WERI-Rb-1 (cell line): ENCODE data around the gene CCDC47.

ENCODE experiments used
- DNase-seq: peaks from one replicate; pipeline ENCODE4 v3.0.0-alpha.2; 2020
- H3K27ac ChIP-seq: fragments of 250-450 bp; sonication (Bioruptor Pico); 2 replicates; pipeline ENCODE4 v1.5.1; 2020; ENCODE audit warnings: mild to moderate bottlenecking, moderate library complexity
- H3K27me3 ChIP-seq: fragments of 250-450 bp; sonication (Bioruptor Pico); 2 replicates; pipeline ENCODE4 v1.5.1; 2021; ENCODE audit warnings: mild to moderate bottlenecking, low read depth, moderate library complexity; ENCODE audit not compliant: insufficient read depth, severe bottlenecking
- H3K36me3 ChIP-seq: fragments of 250-450 bp; sonication (Bioruptor Pico); 2 replicates; pipeline ENCODE4 v1.5.1; 2020; ENCODE audit warnings: mild to moderate bottlenecking, moderate library complexity
- H3K4me3 ChIP-seq: 2 replicates; pipeline ENCODE4 v1.5.1; 2011; ENCODE audit warnings: low read depth, mild to moderate bottlenecking, control low read depth, low read length
- H3K9me3 ChIP-seq: fragments of 250-450 bp; sonication (Bioruptor Pico); 2 replicates; pipeline ENCODE4 v1.5.1; 2021; ENCODE audit warnings: mild to moderate bottlenecking, moderate library complexity; ENCODE audit not compliant: severe bottlenecking
- TF ChIP-seq, protein P1 (sequence below): IDR thresholded peaks from 2 replicates; pipeline ENCODE4 v1.5.1; 2011; ENCODE audit warnings: low read depth, mild to moderate bottlenecking, control low read depth, inconsistent platforms, low read length

Gene CCDC47

DNA sequence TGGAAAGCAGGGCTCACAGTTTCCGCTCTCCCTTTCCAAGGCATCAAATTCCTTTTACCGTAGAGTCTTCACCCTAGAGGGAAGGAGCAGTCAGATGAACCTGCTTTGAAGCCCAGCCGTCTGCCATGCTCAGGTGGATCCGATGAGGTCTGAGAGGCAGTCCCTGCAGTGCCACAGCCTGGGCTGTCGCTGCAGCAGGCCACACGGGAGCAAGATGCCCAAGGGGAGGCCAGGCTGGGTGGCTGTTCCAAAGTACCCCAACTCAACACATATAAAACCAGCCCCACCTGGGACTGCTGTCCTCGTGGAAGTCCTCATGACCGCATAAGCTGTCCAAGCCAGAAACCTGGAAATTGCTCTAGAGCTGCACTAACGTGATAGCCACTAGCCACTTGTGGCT is 68.6 kb downstream of the CCDC47 start:
- TF ChIP-seq, protein P1, sequence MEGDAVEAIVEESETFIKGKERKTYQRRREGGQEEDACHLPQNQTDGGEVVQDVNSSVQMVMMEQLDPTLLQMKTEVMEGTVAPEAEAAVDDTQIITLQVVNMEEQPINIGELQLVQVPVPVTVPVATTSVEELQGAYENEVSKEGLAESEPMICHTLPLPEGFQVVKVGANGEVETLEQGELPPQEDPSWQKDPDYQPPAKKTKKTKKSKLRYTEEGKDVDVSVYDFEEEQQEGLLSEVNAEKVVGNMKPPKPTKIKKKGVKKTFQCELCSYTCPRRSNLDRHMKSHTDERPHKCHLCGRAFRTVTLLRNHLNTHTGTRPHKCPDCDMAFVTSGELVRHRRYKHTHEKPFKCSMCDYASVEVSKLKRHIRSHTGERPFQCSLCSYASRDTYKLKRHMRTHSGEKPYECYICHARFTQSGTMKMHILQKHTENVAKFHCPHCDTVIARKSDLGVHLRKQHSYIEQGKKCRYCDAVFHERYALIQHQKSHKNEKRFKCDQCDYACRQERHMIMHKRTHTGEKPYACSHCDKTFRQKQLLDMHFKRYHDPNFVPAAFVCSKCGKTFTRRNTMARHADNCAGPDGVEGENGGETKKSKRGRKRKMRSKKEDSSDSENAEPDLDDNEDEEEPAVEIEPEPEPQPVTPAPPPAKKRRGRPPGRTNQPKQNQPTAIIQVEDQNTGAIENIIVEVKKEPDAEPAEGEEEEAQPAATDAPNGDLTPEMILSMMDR = no peak
- no peaks in the 10 kb centered on the region for H3K9me3 ChIP-seq
- H3K4me3 ChIP-seq = no peak overlapping the region
- DNase-seq = no peak
- no peak overlapping the region for H3K27ac ChIP-seq
- peaks cover 39% of the 10 kb centered on the region for H3K36me3 ChIP-seq
- no peaks in the 10 kb centered on the region for H3K27me3 ChIP-seq

- Histone ChIP-seq H3K9me3 (no peaks in the 10 kb centered on the region), H3K36me3 (peaks cover 33% of the 10 kb centered on the region), H3K27me3 (no peaks in the 10 kb centered on the region), H3K27ac (no peak overlapping the region), H3K4me3 (no peak overlapping the region)
- no peak for DNase-seq
- TF ChIP-seq, protein P1 = no peak
Observed at GRCh38 chr17:63704259-63704576, 69.2 kb downstream of the CCDC47 start.

GRCh38 chr17:63703556-63704258 is 69.7 kb downstream of the CCDC47 start:
- TF ChIP-seq, protein P1 = no peak
- Histone ChIP-seq H3K27me3 (no peaks in the 10 kb centered on the region), H3K27ac (no peak overlapping the region), H3K9me3 (no peaks in the 10 kb centered on the region), H3K4me3 (no peak overlapping the region), H3K36me3 (peaks cover 28% of the 10 kb centered on the region)
- no peak for DNase-seq

DNA sequence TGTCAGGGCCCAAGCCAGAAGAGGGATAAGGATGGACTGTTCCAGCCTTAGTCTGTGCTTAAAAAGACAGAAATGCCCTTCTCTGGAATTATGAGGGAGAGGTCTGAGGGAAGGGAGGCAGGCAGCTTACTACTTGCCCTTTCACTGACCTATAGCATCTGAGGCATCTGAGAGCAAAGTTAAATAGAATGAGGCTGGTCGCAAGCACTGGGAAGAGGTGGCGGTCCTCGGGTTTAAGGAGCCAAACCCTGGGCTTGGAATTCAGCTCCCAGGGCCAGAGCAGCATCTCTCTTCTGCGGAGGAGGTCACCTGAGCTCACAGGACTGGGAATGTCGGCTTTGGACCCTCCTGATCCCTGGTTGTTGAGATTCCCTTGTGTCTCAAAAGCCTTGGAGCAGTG is 70.4 kb downstream of the CCDC47 start:
- no peaks in the 10 kb centered on the region for H3K27me3 ChIP-seq
- TF ChIP-seq, protein P1 = no peak
- no peak overlapping the region for H3K4me3 ChIP-seq
- peaks cover 23% of the 10 kb centered on the region for H3K36me3 ChIP-seq
- H3K27ac ChIP-seq = no peak overlapping the region
- DNase-seq = no peak
- no peaks in the 10 kb centered on the region for H3K9me3 ChIP-seq

GRCh38 chr17:63702721-63703015 is 70.7 kb downstream of the CCDC47 start:
- Histone ChIP-seq H3K9me3 (no peaks in the 10 kb centered on the region), H3K4me3 (no peak overlapping the region), H3K27me3 (no peaks in the 10 kb centered on the region), H3K36me3 (peaks cover 22% of the 10 kb centered on the region), H3K27ac (no peak overlapping the region)
- DNase-seq = no peak
- TF ChIP-seq, protein P1 = no peak; the same call in 1 of the 2 replicates
